ENCODE measurements around the gene DOC2B. TPM values are rescaled to one million over a fixed set of nuclear protein-coding genes. Genes with fewer than 3 reads are reported as not detected.
"Not testable (repeated sequence)": the region's sequence is repeated elsewhere in the genome, so short reads cannot be mapped to it uniquely, and the experiment has no call there.

DOC2B gene
- polyA plus RNA-seq, 3 donors = 0.02 to 0.19 TPM; not detected in 1

GRCh38 chr17:136531-136930 lies 44.9 kb downstream of the DOC2B start:
- WGBS (ENCODE audit: insufficient coverage) = no CpG with 5 or more reads among the region's 4 CpGs
- H3K4me1 ChIP-seq (ENCODE audit: control insufficient read depth in 1 of 2, insufficient read depth in 2 of 2, low read length in 2 of 2); H3K9me3 ChIP-seq (replicated peaks in 1 of 2; ENCODE audit: control insufficient read depth in 1 of 2, insufficient read depth in 1 of 2, low read length in 2 of 2); H3K36me3 ChIP-seq (replicated peaks in 1 of 2; ENCODE audit: control insufficient read depth in 1 of 2, insufficient read depth in 2 of 2, low read length in 2 of 2); H4K20me1 ChIP-seq (ENCODE audit: insufficient read depth, low read length); DNase-seq; H3K4me3 Mint-ChIP-seq; H3K4me2 ChIP-seq (replicated peaks; ENCODE audit: extremely low read depth, low read length, poor library complexity, severe bottlenecking); H3K9ac ChIP-seq (ENCODE audit: insufficient read depth, low read length, poor library complexity, severe bottlenecking); intact Hi-C loops (cut with micrococcal nuclease); H3K79me2 ChIP-seq (ENCODE audit: insufficient read depth, low read length); H3K9me3 Mint-ChIP-seq; H3K4me3 ChIP-seq (replicated peaks in 1 of 3; ENCODE audit: low read depth in 2 of 3, low read length in 3 of 3); H3K4me1 Mint-ChIP-seq; H2AFZ ChIP-seq (ENCODE audit: insufficient read depth, low read depth, low read length, poor library complexity, severe bottlenecking); H3K27me3 ChIP-seq (ENCODE audit: control insufficient read depth in 2 of 2, insufficient read depth in 2 of 2, low read length in 2 of 2); H3K27ac ChIP-seq (ENCODE audit: low read depth in 1 of 2, low read length in 2 of 2); H3K36me3 Mint-ChIP-seq: not testable (repeated sequence)
- Mint-ChIP-seq H3K27ac (peak overlapping the region in 1 of 7 donors; percentile 27), H3K27me3 (ENCODE audit: low read depth in 3 of 3) (peaks cover 8 to 15% (median 13%) of the 10 kb centered on the region in 3 donors)
- TF ChIP-seq CTCF (IDR thresholded peaks at IDR 0.05) = peak; percentile 49

GRCh38 chr17:135895-136294 lies 45.6 kb downstream of the DOC2B start:
- H3K9me3 ChIP-seq (replicated peaks in 1 of 2; ENCODE audit: control insufficient read depth in 1 of 2, insufficient read depth in 1 of 2, low read length in 2 of 2); H3K4me1 ChIP-seq (ENCODE audit: control insufficient read depth in 1 of 2, insufficient read depth in 2 of 2, low read length in 2 of 2); H3K36me3 ChIP-seq (replicated peaks in 1 of 2; ENCODE audit: control insufficient read depth in 1 of 2, insufficient read depth in 2 of 2, low read length in 2 of 2); DNase-seq; H3K27ac ChIP-seq (ENCODE audit: low read depth in 1 of 2, low read length in 2 of 2); H3K4me1 Mint-ChIP-seq; intact Hi-C loops (cut with micrococcal nuclease); H2AFZ ChIP-seq (ENCODE audit: insufficient read depth, low read depth, low read length, poor library complexity, severe bottlenecking); H3K4me3 Mint-ChIP-seq; H3K36me3 Mint-ChIP-seq; H3K27me3 ChIP-seq (ENCODE audit: control insufficient read depth in 2 of 2, insufficient read depth in 2 of 2, low read length in 2 of 2); H3K4me3 ChIP-seq (replicated peaks in 1 of 3; ENCODE audit: low read depth in 2 of 3, low read length in 3 of 3); H3K9me3 Mint-ChIP-seq; H3K9ac ChIP-seq (ENCODE audit: insufficient read depth, low read length, poor library complexity, severe bottlenecking); H3K27ac Mint-ChIP-seq; H3K79me2 ChIP-seq (ENCODE audit: insufficient read depth, low read length); H3K4me2 ChIP-seq (replicated peaks; ENCODE audit: extremely low read depth, low read length, poor library complexity, severe bottlenecking); H4K20me1 ChIP-seq (ENCODE audit: insufficient read depth, low read length): not testable (repeated sequence)
- WGBS (ENCODE audit: insufficient coverage) = no CpG with 5 or more reads among the region's 1 CpG
- H3K27me3 Mint-ChIP-seq (ENCODE audit: low read depth in 3 of 3) = peaks cover 8 to 15% (median 13%) of the 10 kb centered on the region in 3 donors

- H3K27ac Mint-ChIP-seq; H3K9me3 Mint-ChIP-seq; H3K4me1 ChIP-seq (ENCODE audit: control insufficient read depth in 1 of 2, insufficient read depth in 2 of 2, low read length in 2 of 2); H3K4me3 ChIP-seq (replicated peaks in 1 of 3; ENCODE audit: low read depth in 2 of 3, low read length in 3 of 3); H3K4me1 Mint-ChIP-seq; H3K27me3 ChIP-seq (ENCODE audit: control insufficient read depth in 2 of 2, insufficient read depth in 2 of 2, low read length in 2 of 2); intact Hi-C loops (cut with micrococcal nuclease); H2AFZ ChIP-seq (ENCODE audit: insufficient read depth, low read depth, low read length, poor library complexity, severe bottlenecking); H4K20me1 ChIP-seq (ENCODE audit: insufficient read depth, low read length); DNase-seq; H3K79me2 ChIP-seq (ENCODE audit: insufficient read depth, low read length); H3K4me2 ChIP-seq (replicated peaks; ENCODE audit: extremely low read depth, low read length, poor library complexity, severe bottlenecking); H3K36me3 Mint-ChIP-seq; H3K9me3 ChIP-seq (replicated peaks in 1 of 2; ENCODE audit: control insufficient read depth in 1 of 2, insufficient read depth in 1 of 2, low read length in 2 of 2); H3K27ac ChIP-seq (ENCODE audit: low read depth in 1 of 2, low read length in 2 of 2); H3K9ac ChIP-seq (ENCODE audit: insufficient read depth, low read length, poor library complexity, severe bottlenecking); H3K36me3 ChIP-seq (replicated peaks in 1 of 2; ENCODE audit: control insufficient read depth in 1 of 2, insufficient read depth in 2 of 2, low read length in 2 of 2): not testable (repeated sequence)
- H3K4me3 Mint-ChIP-seq = peak overlapping the region in 1 of 2 donors; percentile 48
- peaks cover 8 to 15% (median 13%) of the 10 kb centered on the region in 3 donors for H3K27me3 Mint-ChIP-seq (ENCODE audit: low read depth in 3 of 3)
- no CpG with 5 or more reads among the region's 6 CpGs for WGBS (ENCODE audit: insufficient coverage)
These were observed 46.4 kb downstream of the DOC2B start for GRCh38 chr17:135022-135421.
